WTC11 (cell line): ENCODE data around the gene SH3GL3.

Experiments used
- CREB1 ChIP-seq: sonication (generic); formaldehyde crosslinking; IDR thresholded peaks from 2 replicates; pipeline ENCODE4 v1.8.0; 2023; ENCODE audit warnings: mild to moderate bottlenecking, missing genetic modification reagents
- CTCF ChIP-seq: fragments of 200-600 bp; IDR thresholded peaks from 2 replicates; pipeline ENCODE4 v1.8.0; 2022; ENCODE audit warnings: antibody characterized with exemption
- E2F1 ChIP-seq: sonication (generic); formaldehyde crosslinking; IDR thresholded peaks from 2 replicates; pipeline ENCODE4 v1.8.0; 2022; ENCODE audit warnings: mild to moderate bottlenecking, missing genetic modification reagents
- ELF4 ChIP-seq: sonication (generic); formaldehyde crosslinking; IDR thresholded peaks from 2 replicates; pipeline ENCODE4 v1.8.1; 2022; ENCODE audit warnings: low read depth, mild to moderate bottlenecking, moderate library complexity, missing genetic modification reagents
- FOXJ3 ChIP-seq: sonication (generic); formaldehyde crosslinking; IDR thresholded peaks from 2 replicates; pipeline ENCODE4 v1.9.0; 2021; ENCODE audit warnings: missing genetic modification reagents, mild to moderate bottlenecking, borderline replicate concordance
- GABPB1 ChIP-seq: sonication (generic); formaldehyde crosslinking; IDR thresholded peaks from 2 replicates; pipeline ENCODE4 v1.8.1; 2023; ENCODE audit warnings: mild to moderate bottlenecking, missing genetic modification reagents
- HMGXB4 ChIP-seq: sonication (generic); formaldehyde crosslinking; IDR thresholded peaks from 2 replicates; pipeline ENCODE4 v1.8.1; 2023; ENCODE audit warnings: mild to moderate bottlenecking, moderate library complexity, missing genetic modification reagents
- JUN ChIP-seq: sonication (generic); formaldehyde crosslinking; IDR thresholded peaks from 2 replicates; pipeline ENCODE4 v1.8.0; 2023; ENCODE audit warnings: mild to moderate bottlenecking, missing genetic modification reagents
- NFE2L1 ChIP-seq: sonication (generic); formaldehyde crosslinking; IDR thresholded peaks from 2 replicates; pipeline ENCODE4 v1.8.1; 2023; ENCODE audit warnings: missing genetic modification reagents
- SMAD3 ChIP-seq: sonication (generic); formaldehyde crosslinking; IDR thresholded peaks from 2 replicates; pipeline ENCODE4 v1.8.0; 2022; ENCODE audit warnings: missing genetic modification reagents, mild to moderate bottlenecking, borderline replicate concordance
- SP1 ChIP-seq: sonication (generic); formaldehyde crosslinking; conservative IDR thresholded peaks from 2 replicates; pipeline ENCODE4 v1.8.1; 2022; ENCODE audit warnings: missing genetic modification reagents
- USF2 ChIP-seq: sonication (generic); formaldehyde crosslinking; IDR thresholded peaks from 2 replicates; pipeline ENCODE4 v1.8.1; 2023; ENCODE audit warnings: mild to moderate bottlenecking, missing genetic modification reagents, moderate library complexity
- ZBTB43 ChIP-seq: sonication (generic); formaldehyde crosslinking; IDR thresholded peaks from 2 replicates; pipeline ENCODE4 v1.8.1; 2023; ENCODE audit warnings: mild to moderate bottlenecking, missing genetic modification reagents
- ZNF232 ChIP-seq: sonication (generic); formaldehyde crosslinking; IDR thresholded peaks from 2 replicates; pipeline ENCODE4 v1.8.0; 2022; ENCODE audit warnings: mild to moderate bottlenecking, missing genetic modification reagents

- TF ChIP-seq CTCF, result no peak
- TF ChIP-seq NFE2L1 (CRISPR knock-in tag), result no peak
- TF ChIP-seq ZBTB43, result no peak
- no peak for TF ChIP-seq SP1
- TF ChIP-seq HMGXB4, result no peak
- TF ChIP-seq GABPB1, result no peak
- TF ChIP-seq ELF4 (CRISPR knock-in tag), result no peak
- TF ChIP-seq E2F1 (CRISPR knock-in tag), result no peak
- TF ChIP-seq FOXJ3 (CRISPR knock-in tag), result no peak
- TF ChIP-seq SMAD3 (CRISPR knock-in tag), result no peak
- TF ChIP-seq USF2 (CRISPR knock-in tag), result no peak
- no peak for TF ChIP-seq JUN (CRISPR knock-in tag)
- TF ChIP-seq ZNF232 (CRISPR knock-in tag), result no peak
- TF ChIP-seq CREB1 (CRISPR knock-in tag), result no peak
These were observed 166.6 kb downstream of the SH3GL3 start for GRCh38 chr15:83613714-83614113.
